Body of pancreas (tissue), 4 donors: ENCODE measurements around the gene NAA11. TPM values are rescaled to one million over a fixed set of nuclear protein-coding genes. Genes with fewer than 3 reads are reported as not detected.

Experiments
- ATAC-seq: fragments of 150-250 bp; one replicate; pipeline ENCODE4 v1.9.1; 2016
- DNase-seq, 4 donors: peaks; one replicate each; pipeline ENCODE4 v3.0.0-alpha.2; 2019
- H3K27ac ChIP-seq, 4 donors: fragments of 200-600 bp; sonication (generic); 1 replicate in 3 of 4; 2 replicates in 1 of 4; pipeline versions ENCODE4 v1.5.1 to v1.6.1; 2016 to 2019; ENCODE audit warnings: mild to moderate bottlenecking in 1 of 4, mixed read lengths in 1 of 4, moderate library complexity in 1 of 4
- H3K27me3 ChIP-seq, 2 donors: fragments of 200-600 bp; sonication (generic); one replicate each; pipeline ENCODE4 v1.6.0; 2016; ENCODE audit warnings: mild to moderate bottlenecking in 1 of 2
- H3K36me3 ChIP-seq, 2 donors: fragments of 200-600 bp; sonication (generic); replicated peaks in 1 of 2; 2 replicates each; pipeline ENCODE4 v1.5.1; 2016; ENCODE audit warnings: low read depth in 2 of 2; ENCODE audit not compliant: insufficient read depth in 1 of 2
- H3K4me1 ChIP-seq: fragments of 200-600 bp; sonication (generic); one replicate; pipeline ENCODE4 v1.6.0; 2016
- H3K4me3 ChIP-seq, 2 donors: fragments of 200-600 bp; sonication (generic); 1 replicate in 1 of 2; 2 replicates in 1 of 2; pipeline ENCODE4 v1.5.1; 2016 to 2019
- H3K9me3 ChIP-seq, 3 donors: fragments of 200-600 bp; sonication (generic); 1 replicate in 2 of 3; 2 replicates in 1 of 3; pipeline ENCODE4 v1.5.1; 2016
- POLR2A ChIP-seq, 3 donors: fragments of 450-650 bp; IDR thresholded peaks; one replicate each; pipeline ENCODE4 v1.6.1; 2016; ENCODE audit warnings: antibody characterized with exemption in 3 of 3, mild to moderate bottlenecking in 2 of 3
- WGBS, 2 donors: methylation state at CpG; one replicate each; pipeline ENCODE4 v1.1.5; 2017; 5-methylcytosine and 5-hydroxymethylcytosine counted together
- intact Hi-C: fragments of 100-400 bp; cut with DNase I; formaldehyde crosslinking; loops from one replicate; pipeline ENCODE4 v1.15.1; 2023
- total RNA-seq, 2 donors: library from RNA; depleted of rRNA; stranded (reverse); fragments of >200 nt; gene quantifications; one replicate each; pipeline ENCODE4 v1.1.0, GENCODE V29; 2016
- TF ChIP-seq, protein P1 (sequence below), 7 experiments: fragments of 450-650 bp in 4 of 7; fragments of 200-600 bp in 3 of 7; sonication (generic) in 3 of 7; IDR thresholded peaks; one replicate each; pipeline ENCODE4 v1.5.1; 2016 to 2019; ENCODE audit warnings: antibody characterized with exemption in 7 of 7

The NAA11 gene
- total RNA-seq = not detected

DNA sequence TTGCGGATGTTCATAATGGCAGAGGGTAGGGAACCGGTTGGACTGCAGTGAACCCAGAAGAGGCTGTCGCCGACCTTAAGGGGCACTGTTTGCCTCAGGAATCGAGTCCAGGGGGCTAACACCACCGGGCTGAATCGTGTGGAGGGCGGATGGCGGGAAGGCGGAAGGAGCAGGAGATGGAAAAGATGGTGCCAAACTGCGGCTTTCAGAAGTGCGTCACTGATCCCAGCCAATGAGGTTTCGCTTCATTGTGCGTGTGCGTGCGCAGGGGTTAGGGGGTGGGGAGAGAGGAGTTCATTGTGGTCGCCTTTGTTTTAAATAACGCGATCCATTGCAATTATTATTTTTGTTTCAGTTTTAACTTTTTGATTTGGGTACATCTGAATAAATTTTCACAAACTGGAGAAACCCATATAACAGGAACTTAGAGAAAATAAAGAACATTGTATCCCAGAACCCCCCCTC, at the start of gene NAA11:
Gene NAA11 (minus strand): TSS at position 198 of the 465 bp plus-strand sequence. CDS start 184 bp downstream, at position 14.
- ATAC-seq = no peak
- H3K4me3 ChIP-seq = no peak within 1 kb of the TSS
- no peak within 1 kb of the TSS for H3K27ac ChIP-seq
- no peaks in the 10 kb centered on the region for H3K4me1 ChIP-seq
- no peaks in the 10 kb centered on the region for H3K9me3 ChIP-seq
- TF ChIP-seq, protein P1, sequence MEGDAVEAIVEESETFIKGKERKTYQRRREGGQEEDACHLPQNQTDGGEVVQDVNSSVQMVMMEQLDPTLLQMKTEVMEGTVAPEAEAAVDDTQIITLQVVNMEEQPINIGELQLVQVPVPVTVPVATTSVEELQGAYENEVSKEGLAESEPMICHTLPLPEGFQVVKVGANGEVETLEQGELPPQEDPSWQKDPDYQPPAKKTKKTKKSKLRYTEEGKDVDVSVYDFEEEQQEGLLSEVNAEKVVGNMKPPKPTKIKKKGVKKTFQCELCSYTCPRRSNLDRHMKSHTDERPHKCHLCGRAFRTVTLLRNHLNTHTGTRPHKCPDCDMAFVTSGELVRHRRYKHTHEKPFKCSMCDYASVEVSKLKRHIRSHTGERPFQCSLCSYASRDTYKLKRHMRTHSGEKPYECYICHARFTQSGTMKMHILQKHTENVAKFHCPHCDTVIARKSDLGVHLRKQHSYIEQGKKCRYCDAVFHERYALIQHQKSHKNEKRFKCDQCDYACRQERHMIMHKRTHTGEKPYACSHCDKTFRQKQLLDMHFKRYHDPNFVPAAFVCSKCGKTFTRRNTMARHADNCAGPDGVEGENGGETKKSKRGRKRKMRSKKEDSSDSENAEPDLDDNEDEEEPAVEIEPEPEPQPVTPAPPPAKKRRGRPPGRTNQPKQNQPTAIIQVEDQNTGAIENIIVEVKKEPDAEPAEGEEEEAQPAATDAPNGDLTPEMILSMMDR (IDR thresholded peaks at IDR 0.05) = no peak
- no peak for TF ChIP-seq POLR2A (IDR thresholded peaks at IDR 0.05)
- DNase-seq = no peak
- intact Hi-C loops = no loop called here
- no peaks in the 10 kb centered on the region for H3K36me3 ChIP-seq
- H3K27me3 ChIP-seq = no peaks in the 10 kb centered on the region
- 78 to 85% methylated on average over 19 of the region's 19 CpGs for WGBS, 2 donors

DNA sequence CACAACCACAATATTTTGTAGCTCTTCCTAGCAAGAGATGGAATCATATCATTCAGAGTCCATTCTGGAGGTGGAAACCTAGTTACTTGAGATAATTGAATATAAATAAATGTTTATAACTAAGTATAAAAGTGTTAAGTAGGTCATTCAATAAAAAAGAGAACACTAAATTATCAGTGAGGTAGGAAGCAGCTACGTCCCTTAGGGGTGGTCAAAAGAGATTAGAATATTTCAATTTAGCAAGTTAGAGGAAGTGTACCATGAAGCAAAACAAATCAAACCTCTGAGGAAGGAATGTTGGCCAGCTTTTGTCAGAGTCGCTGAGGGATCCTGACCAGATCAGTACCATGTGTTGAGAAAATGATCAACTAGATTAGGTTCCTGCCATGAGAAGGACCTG, 44.2 kb upstream of the NAA11 start:
- ATAC-seq = no peak
- Histone ChIP-seq H3K27ac (no peak overlapping the region), H3K4me1 (no peaks in the 10 kb centered on the region), H3K36me3 (no peaks in the 10 kb centered on the region), H3K4me3 (no peak overlapping the region), H3K9me3 (no peaks in the 10 kb centered on the region), H3K27me3 (no peaks in the 10 kb centered on the region)
- DNase-seq = no peak
- TF ChIP-seq, protein P1 (IDR thresholded peaks at IDR 0.05) = no peak
- TF ChIP-seq POLR2A (IDR thresholded peaks at IDR 0.05) = no peak
- intact Hi-C loops = no loop called here
- WGBS, 2 donors = 45 to 57% methylated on average over 2 of the region's 2 CpGs

DNA sequence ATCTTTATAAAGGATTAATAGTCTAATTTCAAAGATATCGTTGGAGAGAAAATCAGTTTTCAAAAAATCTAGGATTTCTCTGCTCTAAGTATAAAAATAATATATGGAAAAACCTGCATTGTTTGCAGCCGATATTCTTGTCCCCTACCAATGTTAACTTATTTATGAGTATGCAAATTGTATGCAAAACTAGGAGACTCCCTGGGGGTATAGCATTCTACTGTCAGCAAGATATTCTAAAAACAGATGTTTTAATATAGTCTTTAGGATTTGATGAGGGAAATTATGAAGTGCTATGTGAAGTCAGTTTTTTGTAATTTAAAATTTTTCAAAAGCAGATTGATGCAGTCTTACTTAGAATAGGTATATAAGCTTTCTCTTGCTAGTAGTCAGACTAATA, 41.2 kb upstream of the NAA11 start:
- ATAC-seq = no peak
- TF ChIP-seq, protein P1 (IDR thresholded peaks at IDR 0.05) = no peak
- no peak for TF ChIP-seq POLR2A (IDR thresholded peaks at IDR 0.05)
- Histone ChIP-seq H3K27ac (no peak overlapping the region), H3K36me3 (no peaks in the 10 kb centered on the region), H3K4me1 (no peaks in the 10 kb centered on the region), H3K27me3 (no peaks in the 10 kb centered on the region), H3K4me3 (no peak overlapping the region), H3K9me3 (no peaks in the 10 kb centered on the region)
- WGBS, 2 donors = 65 to 80% methylated on average over 2 of the region's 2 CpGs
- no peak for DNase-seq
- intact Hi-C loops = no loop called here

DNA sequence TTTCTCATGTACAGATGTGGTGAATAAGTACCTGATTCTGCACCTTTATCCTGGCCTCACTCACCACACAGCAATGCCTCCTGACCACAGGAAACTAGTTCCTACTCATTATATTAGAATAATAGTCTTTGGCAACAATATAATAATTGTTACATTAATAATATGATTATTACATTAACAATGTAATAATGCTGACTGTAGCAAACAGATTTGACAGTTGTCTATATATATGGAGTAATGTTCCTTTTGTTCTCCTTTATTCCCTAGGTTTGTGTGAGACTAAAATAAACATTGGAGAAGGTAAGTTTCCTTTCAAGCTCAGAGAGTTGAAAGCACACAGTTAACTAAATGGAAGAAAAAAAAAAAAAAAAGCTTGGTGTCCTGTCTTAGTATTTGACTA, 40.6 kb upstream of the NAA11 start:
- no peak for DNase-seq
- Histone ChIP-seq H3K36me3 (no peaks in the 10 kb centered on the region), H3K27me3 (no peaks in the 10 kb centered on the region), H3K4me3 (no peak overlapping the region), H3K4me1 (no peaks in the 10 kb centered on the region), H3K9me3 (no peaks in the 10 kb centered on the region), H3K27ac (no peak overlapping the region)
- TF ChIP-seq, protein P1 (IDR thresholded peaks at IDR 0.05) = no peak
- TF ChIP-seq POLR2A (IDR thresholded peaks at IDR 0.05) = no peak
- intact Hi-C loops = no loop called here
- no peak for ATAC-seq

DNA sequence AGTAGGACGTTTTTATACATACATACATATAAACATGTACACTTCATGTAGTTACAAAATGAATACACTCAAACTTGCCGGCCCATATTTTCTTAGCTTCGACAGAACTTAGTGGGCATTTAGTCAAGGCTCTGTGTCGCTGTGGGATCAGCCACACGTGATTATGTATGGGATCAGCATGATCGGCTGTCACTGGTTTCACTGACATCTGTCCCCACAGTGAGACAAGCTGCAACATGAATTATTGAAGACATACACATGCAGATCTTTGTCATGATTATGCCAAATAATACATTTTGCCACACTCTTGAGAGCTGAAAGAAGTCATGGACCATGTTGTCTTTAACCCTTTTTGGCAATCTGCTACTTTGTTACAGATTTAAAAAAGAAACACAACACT, 38.2 kb upstream of the NAA11 start:
- intact Hi-C loops = no loop called here
- ATAC-seq = no peak
- WGBS, 2 donors = 61 to 65% methylated on average over 6 of the region's 6 CpGs
- TF ChIP-seq, protein P1 (IDR thresholded peaks at IDR 0.05) = no peak
- TF ChIP-seq POLR2A (IDR thresholded peaks at IDR 0.05) = no peak
- Histone ChIP-seq H3K4me1 (no peaks in the 10 kb centered on the region), H3K36me3 (no peaks in the 10 kb centered on the region), H3K27me3 (no peaks in the 10 kb centered on the region), H3K4me3 (no peak overlapping the region), H3K27ac (no peak overlapping the region), H3K9me3 (no peaks in the 10 kb centered on the region)
- no peak for DNase-seq
